Mucosa of rectum (tissue), 2 donors: ENCODE measurements around the gene CDC14B.
"Not testable (repeated sequence)": the region's sequence is repeated elsewhere in the genome, so short reads cannot be mapped to it uniquely, and the experiment has no call there.

ENCODE experiments used
- H3K27ac ChIP-seq, 2 donors: one replicate each; pipeline ENCODE4 v1.7.0; 2013; ENCODE audit warnings: inconsistent platforms in 2 of 2, low read depth in 2 of 2, low read length in 2 of 2
- H3K27me3 ChIP-seq, 2 donors: one replicate each; pipeline ENCODE4 v1.7.0; 2013; ENCODE audit warnings: low read length in 2 of 2; ENCODE audit not compliant: control insufficient read depth in 2 of 2, insufficient read depth in 2 of 2
- H3K36me3 ChIP-seq, 2 donors: one replicate each; pipeline ENCODE4 v1.7.0; 2013; ENCODE audit warnings: low read length in 2 of 2; ENCODE audit not compliant: control insufficient read depth in 2 of 2, insufficient read depth in 2 of 2
- H3K4me1 ChIP-seq, 2 donors: one replicate each; pipeline ENCODE4 v1.7.0; 2013; ENCODE audit warnings: low read length in 2 of 2, mild to moderate bottlenecking in 1 of 2; ENCODE audit not compliant: control insufficient read depth in 2 of 2, insufficient read depth in 2 of 2
- H3K4me3 ChIP-seq, 2 donors: one replicate each; pipeline ENCODE4 v1.7.0; 2013; ENCODE audit warnings: low read length in 2 of 2
- H3K9ac ChIP-seq, 2 donors: one replicate each; pipeline ENCODE4 v1.7.0; 2013; ENCODE audit warnings: low read length in 2 of 2, low read depth in 1 of 2, mild to moderate bottlenecking in 1 of 2
- H3K9me3 ChIP-seq, 2 donors: one replicate each; pipeline ENCODE4 v1.7.0; 2013; ENCODE audit warnings: low read length in 2 of 2; ENCODE audit not compliant: control insufficient read depth in 2 of 2
- donor health status: healthy.
- donor health status: Normal muscosa, but diverticular disease.

CDC14B gene

DNA sequence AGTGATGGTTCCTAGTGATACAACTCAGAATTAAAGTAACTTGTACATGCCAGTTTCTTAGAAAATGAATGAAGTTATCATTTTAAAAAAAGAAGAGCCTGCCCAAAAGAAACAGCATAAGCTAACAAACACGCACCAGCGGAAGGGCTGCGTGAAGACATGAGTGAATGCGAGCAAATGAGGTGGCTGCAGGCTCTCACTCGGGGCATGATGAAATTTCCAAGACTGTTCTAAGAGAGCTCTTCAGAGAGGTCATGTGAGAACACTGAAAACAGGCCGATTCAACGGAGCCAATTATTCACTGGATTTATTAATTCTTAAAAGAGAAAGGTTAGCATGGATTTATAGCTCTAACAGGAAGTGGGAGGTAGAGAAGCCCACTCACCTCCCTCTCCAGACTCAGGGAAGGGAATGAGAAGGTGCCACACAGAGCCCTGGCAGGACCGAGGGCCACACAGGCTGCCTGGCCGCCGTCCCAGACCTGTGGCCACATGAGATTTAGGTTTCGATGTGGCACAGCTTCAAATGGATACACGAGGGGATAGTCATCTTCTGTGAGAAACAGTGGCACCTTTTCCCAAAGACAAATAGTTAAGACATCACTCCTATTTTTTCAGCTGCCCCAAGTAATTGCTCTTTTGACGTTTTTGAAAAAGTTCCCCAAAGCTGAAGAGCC lies 114.2 kb downstream of the CDC14B start:
- Histone ChIP-seq H3K4me1 (no peaks in the 10 kb centered on the region), H3K4me3 (no peak overlapping the region), H3K9ac (no peak overlapping the region), H3K36me3 (peaks cover 2 to 8% of the 10 kb centered on the region in 2 donors), H3K27me3 (no peaks in the 10 kb centered on the region), H3K27ac (no peak overlapping the region), H3K9me3 (no peaks in the 10 kb centered on the region)

DNA sequence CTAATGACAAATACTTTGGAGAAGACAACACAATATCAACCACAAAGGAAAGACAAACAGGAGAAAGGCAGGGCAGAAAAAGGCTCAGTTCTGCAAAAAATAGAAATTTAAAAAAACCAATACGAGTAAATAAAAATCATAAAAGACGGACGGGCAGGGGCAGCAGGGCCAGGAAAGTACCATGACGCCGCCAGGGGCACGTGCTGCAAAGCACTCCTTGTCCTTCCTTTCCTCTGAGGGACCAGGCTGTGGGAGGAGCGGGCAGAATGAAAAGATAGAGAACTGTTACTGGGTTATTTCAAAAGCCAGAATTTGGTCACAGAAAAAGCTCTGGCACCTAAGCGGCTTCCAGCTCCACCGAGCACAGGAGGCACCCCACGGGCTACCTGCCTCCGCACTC lies 115.7 kb downstream of the CDC14B start:
- H3K4me3 ChIP-seq, result no peak overlapping the region
- no peak overlapping the region for H3K27ac ChIP-seq
- H3K36me3 ChIP-seq, result peaks cover 2 to 7% of the 10 kb centered on the region in 2 donors
- H3K27me3 ChIP-seq, result no peaks in the 10 kb centered on the region
- no peaks in the 10 kb centered on the region for H3K9me3 ChIP-seq
- H3K4me1 ChIP-seq, result no peaks in the 10 kb centered on the region
- no peak overlapping the region for H3K9ac ChIP-seq

GRCh38 chr9:96503374-96503748 lies 116.3 kb downstream of the CDC14B start:
- H3K27ac ChIP-seq, H3K4me1 ChIP-seq, H3K36me3 ChIP-seq, H3K4me3 ChIP-seq, H3K27me3 ChIP-seq, H3K9ac ChIP-seq, H3K9me3 ChIP-seq: not testable (repeated sequence)

DNA sequence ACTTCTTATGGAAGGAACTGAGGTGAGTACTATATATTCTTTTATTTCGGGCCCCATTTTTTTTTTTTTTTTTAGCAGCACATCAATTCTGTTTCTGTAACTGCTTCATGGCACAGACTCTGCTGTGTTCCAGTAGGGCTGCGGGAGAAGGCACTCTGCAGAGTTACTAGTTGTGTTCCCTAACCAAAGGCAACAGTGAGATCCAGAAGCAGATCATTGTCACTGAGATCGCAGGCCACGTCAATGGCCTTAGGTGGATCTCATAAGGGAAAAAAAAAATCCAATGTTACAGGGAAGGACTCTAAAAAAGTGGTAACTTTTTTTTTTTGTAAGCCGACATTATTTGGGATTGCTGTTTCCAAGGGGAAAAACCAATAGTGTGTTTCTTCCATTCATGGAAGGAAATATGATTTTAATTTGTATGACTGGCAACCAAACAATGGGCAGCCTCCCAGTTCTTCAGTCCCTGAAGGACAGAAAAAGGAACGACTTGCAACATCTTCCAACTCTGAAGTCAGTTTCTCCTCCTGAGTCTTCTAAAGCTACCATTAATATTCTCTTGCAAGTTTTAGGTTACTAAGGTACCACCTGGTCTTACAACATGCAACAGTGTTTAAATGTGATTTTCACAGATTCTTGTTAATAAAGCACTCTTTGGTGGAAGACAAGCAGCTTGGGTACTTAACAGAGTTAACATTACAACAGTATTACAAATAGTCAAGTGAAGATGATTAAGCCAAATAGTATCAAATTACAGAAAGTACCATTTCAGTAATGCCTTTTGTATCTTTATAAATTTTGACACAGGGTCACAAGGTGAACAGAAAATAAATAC lies 116.9 kb downstream of the CDC14B start:
- H3K36me3 ChIP-seq, result peaks cover 0 to 2% of the 10 kb centered on the region in 2 donors
- H3K9ac ChIP-seq, result no peak overlapping the region
- no peaks in the 10 kb centered on the region for H3K27me3 ChIP-seq
- no peaks in the 10 kb centered on the region for H3K4me1 ChIP-seq
- H3K9me3 ChIP-seq, result no peaks in the 10 kb centered on the region
- no peak overlapping the region for H3K4me3 ChIP-seq
- H3K27ac ChIP-seq, result no peak overlapping the region

GRCh38 chr9:96501633-96502538 lies 117.8 kb downstream of the CDC14B start:
- H3K27me3 ChIP-seq, result no peaks in the 10 kb centered on the region
- no peaks in the 10 kb centered on the region for H3K9me3 ChIP-seq
- H3K27ac ChIP-seq, result no peak overlapping the region
- H3K36me3 ChIP-seq, result peaks cover 0 to 2% of the 10 kb centered on the region in 2 donors
- no peaks in the 10 kb centered on the region for H3K4me1 ChIP-seq
- H3K4me3 ChIP-seq, result no peak overlapping the region
- H3K9ac ChIP-seq, result no peak overlapping the region

DNA sequence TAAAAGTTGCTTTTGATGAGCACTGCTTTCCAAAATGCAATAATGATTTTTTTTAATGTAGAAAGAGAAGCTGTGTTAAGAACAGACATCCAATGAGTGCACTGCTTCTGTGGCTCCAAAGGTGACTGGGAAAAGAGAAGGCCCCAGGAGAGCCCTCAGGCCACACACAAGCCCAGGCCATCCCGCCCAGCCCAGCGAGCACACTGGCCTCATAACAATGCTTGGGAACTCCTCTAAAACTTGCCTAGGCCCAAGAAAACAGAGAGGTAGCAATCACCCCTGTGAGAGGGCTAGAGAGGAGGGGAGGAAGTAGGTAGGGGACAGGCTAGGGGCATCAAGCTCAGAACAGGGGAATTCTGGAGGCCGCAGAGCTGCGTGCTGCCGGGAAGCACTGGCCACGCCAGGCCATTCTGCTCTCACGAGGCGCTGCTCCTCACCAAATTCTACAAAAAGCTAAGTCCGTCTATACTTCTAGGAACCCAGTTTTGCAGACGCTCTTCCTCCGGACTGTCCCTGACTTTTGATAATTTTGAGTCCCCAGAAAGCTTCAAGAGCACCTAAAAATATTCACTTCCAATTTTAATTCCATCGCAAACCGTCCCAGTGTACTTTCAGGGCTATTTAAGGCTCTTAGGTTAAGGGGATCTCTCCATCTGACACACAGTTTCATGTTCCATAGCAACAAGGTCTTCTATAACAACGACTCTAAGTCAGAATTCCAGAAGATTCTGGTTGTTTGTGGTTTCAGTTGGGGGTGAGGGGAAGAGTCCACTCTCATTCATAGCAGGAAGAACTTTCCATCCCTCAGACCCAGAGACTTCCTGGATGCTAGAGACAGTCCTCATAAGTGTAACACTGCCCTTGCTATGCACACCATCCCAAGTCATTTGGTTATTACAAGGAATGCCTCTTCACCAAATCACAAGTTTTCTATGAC lies 118.7 kb downstream of the CDC14B start:
- Histone ChIP-seq H3K27me3 (no peaks in the 10 kb centered on the region), H3K4me3 (no peak overlapping the region), H3K9me3 (no peaks in the 10 kb centered on the region), H3K4me1 (no peaks in the 10 kb centered on the region), H3K27ac (no peak overlapping the region), H3K9ac (no peak overlapping the region), H3K36me3 (peaks cover 0 to 2% of the 10 kb centered on the region in 2 donors)

DNA sequence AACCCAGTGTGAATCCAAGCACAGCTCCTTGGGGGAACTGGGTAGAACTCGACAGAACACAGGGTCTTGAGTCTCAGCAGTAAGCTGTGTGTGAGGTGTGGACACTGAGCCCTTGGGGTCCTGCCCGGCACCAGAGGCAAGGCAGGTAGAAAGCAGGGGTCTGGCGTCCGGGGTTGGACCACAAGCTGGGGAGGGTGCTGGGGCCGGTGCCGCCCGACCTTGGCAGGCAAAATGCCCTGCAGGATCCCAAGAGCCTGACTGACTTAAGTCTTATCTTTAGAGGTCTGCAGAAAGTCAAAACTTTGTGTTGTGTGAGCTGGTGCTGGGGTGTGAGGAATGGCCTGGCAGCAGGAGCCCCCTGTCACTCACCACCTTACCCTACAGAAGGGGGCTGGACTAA lies 120.4 kb downstream of the CDC14B start:
- Histone ChIP-seq H3K36me3 (no peaks in the 10 kb centered on the region), H3K27ac (no peak overlapping the region), H3K9ac (no peak overlapping the region)

GRCh38 chr9:96498796-96499195 lies 120.8 kb downstream of the CDC14B start:
- Histone ChIP-seq H3K36me3 (no peaks in the 10 kb centered on the region), H3K4me1 (no peaks in the 10 kb centered on the region), H3K27ac (no peak overlapping the region), H3K4me3 (no peak overlapping the region), H3K9ac (no peak overlapping the region), H3K27me3 (no peaks in the 10 kb centered on the region), H3K9me3 (no peaks in the 10 kb centered on the region)

More for the DNA sequence above, 120.4 kb downstream of the CDC14B start:
- no peaks in the 10 kb centered on the region for H3K9me3 ChIP-seq
- H3K4me3 ChIP-seq, result no peak overlapping the region
- no peaks in the 10 kb centered on the region for H3K27me3 ChIP-seq
- H3K4me1 ChIP-seq, result no peaks in the 10 kb centered on the region

DNA sequence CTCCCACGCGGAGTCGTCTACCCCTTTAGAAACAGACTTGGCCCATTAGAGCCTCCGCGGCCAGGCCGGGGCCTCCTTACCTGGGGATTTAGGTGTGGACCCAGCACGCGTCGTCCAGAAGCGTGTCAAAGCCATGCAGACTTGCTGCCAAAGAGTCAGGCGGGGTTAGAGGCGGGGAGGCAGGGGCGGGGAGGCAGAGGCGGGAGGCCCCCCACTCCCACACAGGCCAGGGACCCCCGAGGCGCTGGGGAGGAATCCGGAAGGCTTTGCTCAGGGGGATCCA lies 122.6 kb downstream of the CDC14B start:
- Histone ChIP-seq H3K9me3 (no peaks in the 10 kb centered on the region), H3K9ac (no peak overlapping the region), H3K4me1 (no peaks in the 10 kb centered on the region), H3K27ac (no peak overlapping the region), H3K27me3 (no peaks in the 10 kb centered on the region), H3K36me3 (peaks cover 0 to 3% of the 10 kb centered on the region in 2 donors), H3K4me3 (no peak overlapping the region)
